Left renal cortex interstitium (tissue), 4 donors: Measurements from ENCODE around the gene TMEM240. TPM values are rescaled to one million over a fixed set of nuclear protein-coding genes. Genes with fewer than 3 reads are reported as not detected.
"Not testable (repeated sequence)": the region's sequence is repeated elsewhere in the genome, so short reads cannot be mapped to it uniquely, and the experiment has no call there.

Experiments
- DNase-seq, 4 donors: peaks; one replicate each; pipeline ENCODE4 v3.0.0-alpha.2; 2013; ENCODE audit warnings: low read depth in 4 of 4, low spot score in 2 of 4, missing footprints in 1 of 4
- polyA plus RNA-seq, 4 donors: library from polyadenylated mRNA; unstranded; fragments of 120-200 nt; gene quantifications; one replicate each; pipeline ENCODE4 v1.2.1, GENCODE V29; 2013; ENCODE audit not compliant: insufficient read length in 4 of 4

TMEM240 gene
- polyA plus RNA-seq, 4 donors: 4.3 to 8.4 (median 7.3) TPM

- DNase-seq: no peak
Measured at GRCh38 chr1:1558591-1558990, 18.2 kb upstream of the TMEM240 start.

- not testable (repeated sequence) for DNase-seq
Measured at GRCh38 chr1:1557688-1558087, 17.3 kb upstream of the TMEM240 start.

- DNase-seq: not testable (repeated sequence)
Measured at GRCh38 chr1:1556961-1557360, 16.5 kb upstream of the TMEM240 start.

GRCh38 chr1:1556505-1556904 is 16.1 kb upstream of the TMEM240 start:
- DNase-seq: no peak

GRCh38 chr1:1554926-1555915 is 14.8 kb upstream of the TMEM240 start:
- no peak for DNase-seq

GRCh38 chr1:1554550-1554925 is 14.1 kb upstream of the TMEM240 start:
- no peak for DNase-seq

- no peak for DNase-seq
Measured at GRCh38 chr1:1553821-1554494, 13.5 kb upstream of the TMEM240 start.

- DNase-seq: no peak
Measured at GRCh38 chr1:1552263-1552639, 11.8 kb upstream of the TMEM240 start.

GRCh38 chr1:1551524-1552262 is 11.3 kb upstream of the TMEM240 start:
- DNase-seq: no peak

- DNase-seq: no peak
Measured at GRCh38 chr1:1550591-1551432, 10.4 kb upstream of the TMEM240 start.

GRCh38 chr1:1550087-1550486 is 9.7 kb upstream of the TMEM240 start:
- no peak for DNase-seq

GRCh38 chr1:1548591-1548990 is 8.2 kb upstream of the TMEM240 start:
- no peak for DNase-seq

GRCh38 chr1:1547476-1547875 is 7.1 kb upstream of the TMEM240 start:
- DNase-seq: no peak

- DNase-seq: no peak
Measured at GRCh38 chr1:1547011-1547410, 6.6 kb upstream of the TMEM240 start.

GRCh38 chr1:1545946-1546737 is 5.7 kb upstream of the TMEM240 start:
- DNase-seq: no peak

- DNase-seq: no peak
Measured at GRCh38 chr1:1544544-1544943, 4.1 kb upstream of the TMEM240 start.

- no peak for DNase-seq
Measured at GRCh38 chr1:1543706-1544099, 3.3 kb upstream of the TMEM240 start.

GRCh38 chr1:1542766-1543705 is 2.6 kb upstream of the TMEM240 start:
- no peak for DNase-seq
